Measurements from ENCODE around the gene NXPH2. TPM values are rescaled to one million over a fixed set of nuclear protein-coding genes. Genes with fewer than 3 reads are reported as not detected.

NXPH2 gene
- total and polyA plus RNA-seq, 2 of the 13 experiments (the other 11 are each of a cell fraction or from before 2014, with no cell fraction given), result not detected

DNA sequence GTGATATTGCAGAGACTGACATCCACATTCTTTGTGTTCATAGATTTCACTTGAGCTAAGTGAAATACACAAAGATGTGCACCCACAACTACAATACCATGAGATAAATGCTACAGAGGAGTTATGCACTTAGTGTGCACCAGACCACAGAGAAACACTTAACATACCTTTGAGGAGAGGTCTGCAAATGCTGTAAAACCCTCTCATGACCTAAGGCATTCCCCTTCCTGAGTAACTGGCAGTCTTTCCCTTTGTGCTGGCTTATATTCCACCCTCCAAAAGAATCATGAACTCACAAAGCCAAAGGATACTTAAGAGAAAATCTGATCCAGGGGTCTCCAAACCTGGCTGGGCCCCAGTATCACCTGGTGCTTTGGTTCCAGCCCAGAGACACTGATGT lies 16.2 kb downstream of the NXPH2 start (continued):
- TF ChIP-seq, protein P1, sequence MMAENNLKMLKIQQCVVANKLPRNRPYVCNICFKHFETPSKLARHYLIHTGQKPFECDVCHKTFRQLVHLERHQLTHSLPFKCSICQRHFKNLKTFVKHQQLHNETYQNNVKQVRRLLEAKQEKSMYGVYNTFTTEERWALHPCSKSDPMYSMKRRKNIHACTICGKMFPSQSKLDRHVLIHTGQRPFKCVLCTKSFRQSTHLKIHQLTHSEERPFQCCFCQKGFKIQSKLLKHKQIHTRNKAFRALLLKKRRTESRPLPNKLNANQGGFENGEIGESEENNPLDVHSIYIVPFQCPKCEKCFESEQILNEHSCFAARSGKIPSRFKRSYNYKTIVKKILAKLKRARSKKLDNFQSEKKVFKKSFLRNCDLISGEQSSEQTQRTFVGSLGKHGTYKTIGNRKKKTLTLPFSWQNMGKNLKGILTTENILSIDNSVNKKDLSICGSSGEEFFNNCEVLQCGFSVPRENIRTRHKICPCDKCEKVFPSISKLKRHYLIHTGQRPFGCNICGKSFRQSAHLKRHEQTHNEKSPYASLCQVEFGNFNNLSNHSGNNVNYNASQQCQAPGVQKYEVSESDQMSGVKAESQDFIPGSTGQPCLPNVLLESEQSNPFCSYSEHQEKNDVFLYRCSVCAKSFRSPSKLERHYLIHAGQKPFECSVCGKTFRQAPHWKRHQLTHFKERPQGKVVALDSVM (CRISPR knock-in tag; IDR thresholded peaks at IDR 0.05), result no peak

DNA sequence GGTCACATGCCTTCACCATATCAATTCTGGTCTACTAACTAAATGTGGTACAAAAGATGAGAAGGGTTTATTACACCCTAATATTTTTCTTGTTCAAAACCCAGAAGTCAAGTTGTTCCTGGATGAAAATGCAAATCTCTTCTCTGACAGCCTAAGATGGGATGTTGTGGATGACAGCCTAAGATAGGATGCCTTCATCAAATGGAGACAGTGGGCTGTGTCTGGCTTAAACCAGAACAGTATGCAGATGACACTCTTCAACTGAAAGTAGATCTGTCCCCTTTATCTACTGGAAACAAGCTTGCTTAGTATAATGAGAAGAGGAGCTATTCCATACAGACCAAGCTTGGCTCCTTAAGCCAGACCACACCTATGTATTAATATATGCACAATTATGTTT lies 17.7 kb downstream of the NXPH2 start:
- in situ Hi-C loops (cut with HindIII; ENCODE audit: extremely low pct_ligation_motif_present, low pct_unique_long_range_greater_than_20kb) (no loop called here), intact Hi-C loops (cut with micrococcal nuclease; ENCODE audit: unreplicated experiment) (no loop called here)
- no peaks in the 10 kb centered on the region for H4K20me1 ChIP-seq (ENCODE audit: insufficient read depth, low read length)
- DNase-seq (ENCODE audit: low spot score), result no peak
- no peak overlapping the region for H3K27ac ChIP-seq (ENCODE audit: extremely low read length, insufficient read depth, low read length)
- H2AFZ ChIP-seq (ENCODE audit: low read length), result no peak overlapping the region
- ChIA-PET CTCF (ENCODE audit: low intra/inter-chr PET ratio, low total read pairs) (no interaction called here), POLR2A (no interaction called here)
- FAIRE-seq, result no peak
- H3K9ac ChIP-seq (ENCODE audit: insufficient read depth, low read depth, low read length), result no peak overlapping the region
- H3K4me2 ChIP-seq (ENCODE audit: low read depth, low read length), result no peak overlapping the region
- H3K4me3 ChIP-seq (replicated peaks in 1 of 3; ENCODE audit: insufficient read depth in 1 of 3, low read depth in 2 of 3, low read length in 3 of 3), result no peak overlapping the region
- H3K4me1 ChIP-seq (ENCODE audit: insufficient read depth, low read length), result peaks cover 5% of the 10 kb centered on the region; the same call in 1 of the 2 replicates
- no peaks in the 10 kb centered on the region for H3K79me2 ChIP-seq (ENCODE audit: insufficient read depth, low read length)
- H3K9me3 ChIP-seq (ENCODE audit: low read length), result no peaks in the 10 kb centered on the region
- no peaks in the 10 kb centered on the region for H3K36me3 ChIP-seq (replicated peaks in 1 of 2; ENCODE audit: control insufficient read depth in 1 of 2, insufficient read depth in 2 of 2, low read length in 2 of 2)
- TF ChIP-seq ZNF326 (CRISPR knock-in tag; IDR thresholded peaks at IDR 0.05; ENCODE audit: borderline replicate concordance), result no peak
- TF ChIP-seq, protein P2, sequence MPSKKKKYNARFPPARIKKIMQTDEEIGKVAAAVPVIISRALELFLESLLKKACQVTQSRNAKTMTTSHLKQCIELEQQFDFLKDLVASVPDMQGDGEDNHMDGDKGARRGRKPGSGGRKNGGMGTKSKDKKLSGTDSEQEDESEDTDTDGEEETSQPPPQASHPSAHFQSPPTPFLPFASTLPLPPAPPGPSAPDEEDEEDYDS (CRISPR knock-in tag; IDR thresholded peaks at IDR 0.05), result no peak
- TF ChIP-seq, protein P3, sequence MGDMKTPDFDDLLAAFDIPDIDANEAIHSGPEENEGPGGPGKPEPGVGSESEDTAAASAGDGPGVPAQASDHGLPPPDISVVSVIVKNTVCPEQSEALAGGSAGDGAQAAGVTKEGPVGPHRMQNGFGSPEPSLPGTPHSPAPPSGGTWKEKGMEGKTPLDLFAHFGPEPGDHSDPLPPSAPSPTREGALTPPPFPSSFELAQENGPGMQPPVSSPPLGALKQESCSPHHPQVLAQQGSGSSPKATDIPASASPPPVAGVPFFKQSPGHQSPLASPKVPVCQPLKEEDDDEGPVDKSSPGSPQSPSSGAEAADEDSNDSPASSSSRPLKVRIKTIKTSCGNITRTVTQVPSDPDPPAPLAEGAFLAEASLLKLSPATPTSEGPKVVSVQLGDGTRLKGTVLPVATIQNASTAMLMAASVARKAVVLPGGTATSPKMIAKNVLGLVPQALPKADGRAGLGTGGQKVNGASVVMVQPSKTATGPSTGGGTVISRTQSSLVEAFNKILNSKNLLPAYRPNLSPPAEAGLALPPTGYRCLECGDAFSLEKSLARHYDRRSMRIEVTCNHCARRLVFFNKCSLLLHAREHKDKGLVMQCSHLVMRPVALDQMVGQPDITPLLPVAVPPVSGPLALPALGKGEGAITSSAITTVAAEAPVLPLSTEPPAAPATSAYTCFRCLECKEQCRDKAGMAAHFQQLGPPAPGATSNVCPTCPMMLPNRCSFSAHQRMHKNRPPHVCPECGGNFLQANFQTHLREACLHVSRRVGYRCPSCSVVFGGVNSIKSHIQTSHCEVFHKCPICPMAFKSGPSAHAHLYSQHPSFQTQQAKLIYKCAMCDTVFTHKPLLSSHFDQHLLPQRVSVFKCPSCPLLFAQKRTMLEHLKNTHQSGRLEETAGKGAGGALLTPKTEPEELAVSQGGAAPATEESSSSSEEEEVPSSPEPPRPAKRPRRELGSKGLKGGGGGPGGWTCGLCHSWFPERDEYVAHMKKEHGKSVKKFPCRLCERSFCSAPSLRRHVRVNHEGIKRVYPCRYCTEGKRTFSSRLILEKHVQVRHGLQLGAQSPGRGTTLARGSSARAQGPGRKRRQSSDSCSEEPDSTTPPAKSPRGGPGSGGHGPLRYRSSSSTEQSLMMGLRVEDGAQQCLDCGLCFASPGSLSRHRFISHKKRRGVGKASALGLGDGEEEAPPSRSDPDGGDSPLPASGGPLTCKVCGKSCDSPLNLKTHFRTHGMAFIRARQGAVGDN (CRISPR knock-in tag; IDR thresholded peaks at IDR 0.05), result no peak
- TF ChIP-seq NFIB (CRISPR knock-in tag; IDR thresholded peaks at IDR 0.05; ENCODE audit: borderline replicate concordance), result no peak
- no peak for TF ChIP-seq AHR (CRISPR knock-in tag; IDR thresholded peaks at IDR 0.05)
- no peaks in the 10 kb centered on the region for H3K27me3 ChIP-seq (ENCODE audit: control insufficient read depth in 1 of 2, insufficient read depth in 2 of 2, low read length in 2 of 2)
- no peak for ATAC-seq
- no TSS peak for BruUV-seq (replicated peaks)

Data from HepG2 (cell line).